ENCODE results near the gene ZNF578.
"Not testable (repeated sequence)": the region's sequence is repeated elsewhere in the genome, so short reads cannot be mapped to it uniquely, and the experiment has no call there.

Gene ZNF578

GRCh38 chr19:52535771-52536447 lies 82.6 kb downstream of the ZNF578 start:
- H3K9me3 ChIP-seq (ENCODE audit: control insufficient read depth, low read length): no peaks in the 10 kb centered on the region
- peaks cover 14% of the 10 kb centered on the region for H3K36me3 ChIP-seq (ENCODE audit: control insufficient read depth, insufficient read depth, low read length)
- H3K4me3 ChIP-seq (ENCODE audit: extremely low read depth, insufficient read depth, low read length, poor library complexity, severe bottlenecking): peak overlapping the region; percentile 56
- WGBS, 2 experiments (ENCODE audit: insufficient coverage in 2 of 2): 2 to 4% methylated on average over 41 to 48 of the region's 50 CpGs
- no peaks in the 10 kb centered on the region for H3K4me1 ChIP-seq (ENCODE audit: control insufficient read depth, insufficient read depth, low read length, poor library complexity, severe bottlenecking)
- H3K27ac ChIP-seq (ENCODE audit: low read depth, low read length, severe bottlenecking): peak overlapping the region; percentile 49

- no peaks in the 10 kb centered on the region for H3K4me1 ChIP-seq (ENCODE audit: control insufficient read depth, insufficient read depth, low read length, poor library complexity, severe bottlenecking)
- H3K9me3 ChIP-seq (ENCODE audit: control insufficient read depth, low read length): no peaks in the 10 kb centered on the region
- peak overlapping the region; percentile 49 for H3K27ac ChIP-seq (ENCODE audit: low read depth, low read length, severe bottlenecking)
- peak overlapping the region; percentile 56 for H3K4me3 ChIP-seq (ENCODE audit: extremely low read depth, insufficient read depth, low read length, poor library complexity, severe bottlenecking)
- H3K36me3 ChIP-seq (ENCODE audit: control insufficient read depth, insufficient read depth, low read length): peaks cover 14% of the 10 kb centered on the region
- WGBS, 2 experiments (ENCODE audit: insufficient coverage in 2 of 2): 9 to 14% methylated on average over 9 to 17 of the region's 17 CpGs
Observed at GRCh38 chr19:52536448-52536800, 83.1 kb downstream of the ZNF578 start.

DNA sequence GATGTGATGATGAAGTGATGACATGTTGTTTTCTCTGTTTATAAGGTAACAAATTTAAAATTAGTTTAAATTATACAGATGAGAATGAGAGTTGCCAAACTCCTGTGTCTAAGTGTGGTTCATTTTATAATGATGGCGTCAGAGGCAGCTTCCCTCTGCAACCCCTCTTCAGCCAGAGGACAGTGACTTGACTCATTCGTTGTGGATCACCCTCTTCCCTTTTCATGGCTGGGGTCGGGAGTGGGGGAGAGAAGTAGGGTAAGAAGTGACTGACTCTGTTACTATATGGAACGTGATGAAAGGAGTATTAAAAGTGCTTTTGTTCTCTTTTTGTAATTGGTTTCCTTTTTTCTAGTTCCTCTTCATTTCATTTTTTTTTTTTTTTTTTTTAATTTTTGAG lies 85.5 kb downstream of the ZNF578 start:
- no CpG with 5 or more reads among the region's 4 CpGs for WGBS, 2 experiments (ENCODE audit: insufficient coverage in 2 of 2)
- H3K36me3 ChIP-seq (ENCODE audit: control insufficient read depth, insufficient read depth, low read length): peaks cover 23% of the 10 kb centered on the region
- H3K4me3 ChIP-seq (ENCODE audit: extremely low read depth, insufficient read depth, low read length, poor library complexity, severe bottlenecking); H3K4me1 ChIP-seq (ENCODE audit: control insufficient read depth, insufficient read depth, low read length, poor library complexity, severe bottlenecking); H3K27ac ChIP-seq (ENCODE audit: low read depth, low read length, severe bottlenecking); H3K9me3 ChIP-seq (ENCODE audit: control insufficient read depth, low read length): not testable (repeated sequence)

GRCh38 chr19:52541176-52541575 lies 87.8 kb downstream of the ZNF578 start:
- H3K4me1 ChIP-seq (ENCODE audit: control insufficient read depth, insufficient read depth, low read length, poor library complexity, severe bottlenecking); H3K4me3 ChIP-seq (ENCODE audit: extremely low read depth, insufficient read depth, low read length, poor library complexity, severe bottlenecking); H3K9me3 ChIP-seq (ENCODE audit: control insufficient read depth, low read length); H3K27ac ChIP-seq (ENCODE audit: low read depth, low read length, severe bottlenecking): not testable (repeated sequence)
- WGBS, 2 experiments (ENCODE audit: insufficient coverage in 2 of 2): 93 to 100% methylated on average over 1 to 2 of the region's 5 CpGs
- H3K36me3 ChIP-seq (ENCODE audit: control insufficient read depth, insufficient read depth, low read length): peaks cover 39% of the 10 kb centered on the region

GRCh38 chr19:52541608-52542007 lies 88.3 kb downstream of the ZNF578 start:
- Histone ChIP-seq H3K4me3 (ENCODE audit: extremely low read depth, insufficient read depth, low read length, poor library complexity, severe bottlenecking) (no peak overlapping the region), H3K9me3 (ENCODE audit: control insufficient read depth, low read length) (no peaks in the 10 kb centered on the region), H3K36me3 (ENCODE audit: control insufficient read depth, insufficient read depth, low read length) (peaks cover 44% of the 10 kb centered on the region), H3K4me1 (ENCODE audit: control insufficient read depth, insufficient read depth, low read length, poor library complexity, severe bottlenecking) (no peaks in the 10 kb centered on the region), H3K27ac (ENCODE audit: low read depth, low read length, severe bottlenecking) (no peak overlapping the region)
- WGBS, 2 experiments (ENCODE audit: insufficient coverage in 2 of 2): 96 to 100% methylated on average over 2 to 4 of the region's 5 CpGs

DNA sequence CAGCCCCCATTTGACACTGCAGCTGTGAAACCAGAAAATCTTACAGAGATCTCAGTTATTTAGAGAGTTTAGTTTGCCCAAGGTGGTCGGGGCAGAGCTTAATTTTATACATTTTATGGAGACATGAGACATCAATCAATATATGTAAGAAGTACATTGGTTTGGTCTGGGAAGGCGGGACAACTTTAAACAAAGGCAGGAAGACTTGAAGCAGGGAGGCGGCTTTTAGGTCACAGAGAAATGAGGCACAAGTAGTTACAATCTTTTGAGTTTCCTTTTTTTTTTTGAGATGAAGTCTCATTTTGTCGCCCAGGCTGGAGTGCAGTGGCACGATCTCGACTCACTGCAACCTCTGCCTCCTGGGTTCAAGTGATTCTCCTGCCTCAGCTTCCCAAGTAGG lies 89.2 kb downstream of the ZNF578 start:
- not testable (repeated sequence) for H3K27ac ChIP-seq (ENCODE audit: low read depth, low read length, severe bottlenecking); H3K4me1 ChIP-seq (ENCODE audit: control insufficient read depth, insufficient read depth, low read length, poor library complexity, severe bottlenecking); H3K4me3 ChIP-seq (ENCODE audit: extremely low read depth, insufficient read depth, low read length, poor library complexity, severe bottlenecking); H3K9me3 ChIP-seq (ENCODE audit: control insufficient read depth, low read length)
- WGBS, 2 experiments (ENCODE audit: insufficient coverage in 2 of 2): 83 to 90% methylated on average over 2 of the region's 6 CpGs
- H3K36me3 ChIP-seq (ENCODE audit: control insufficient read depth, insufficient read depth, low read length): peaks cover 52% of the 10 kb centered on the region

- Histone ChIP-seq H3K4me1 (ENCODE audit: control insufficient read depth, insufficient read depth, low read length, poor library complexity, severe bottlenecking) (no peaks in the 10 kb centered on the region), H3K4me3 (ENCODE audit: extremely low read depth, insufficient read depth, low read length, poor library complexity, severe bottlenecking) (no peak overlapping the region), H3K9me3 (ENCODE audit: control insufficient read depth, low read length) (no peaks in the 10 kb centered on the region), H3K36me3 (ENCODE audit: control insufficient read depth, insufficient read depth, low read length) (peaks cover 58% of the 10 kb centered on the region), H3K27ac (ENCODE audit: low read depth, low read length, severe bottlenecking) (no peak overlapping the region)
- 95 to 99% methylated on average over 2 to 5 of the region's 8 CpGs for WGBS, 2 experiments (ENCODE audit: insufficient coverage in 2 of 2)
Observed at GRCh38 chr19:52542984-52543664, 89.8 kb downstream of the ZNF578 start.

GRCh38 chr19:52554216-52554971 lies 101.0 kb downstream of the ZNF578 start:
- H3K27ac ChIP-seq (ENCODE audit: low read depth, low read length, severe bottlenecking): no peak overlapping the region
- H3K9me3 ChIP-seq (ENCODE audit: control insufficient read depth, low read length): peaks cover 45% of the 10 kb centered on the region
- peaks cover 91% of the 10 kb centered on the region for H3K36me3 ChIP-seq (ENCODE audit: control insufficient read depth, insufficient read depth, low read length)
- no peaks in the 10 kb centered on the region for H3K4me1 ChIP-seq (ENCODE audit: control insufficient read depth, insufficient read depth, low read length, poor library complexity, severe bottlenecking)
- 97 to 99% methylated on average over 11 to 12 of the region's 15 CpGs for WGBS, 2 experiments (ENCODE audit: insufficient coverage in 2 of 2)
- no peak overlapping the region for H3K4me3 ChIP-seq (ENCODE audit: extremely low read depth, insufficient read depth, low read length, poor library complexity, severe bottlenecking)

DNA sequence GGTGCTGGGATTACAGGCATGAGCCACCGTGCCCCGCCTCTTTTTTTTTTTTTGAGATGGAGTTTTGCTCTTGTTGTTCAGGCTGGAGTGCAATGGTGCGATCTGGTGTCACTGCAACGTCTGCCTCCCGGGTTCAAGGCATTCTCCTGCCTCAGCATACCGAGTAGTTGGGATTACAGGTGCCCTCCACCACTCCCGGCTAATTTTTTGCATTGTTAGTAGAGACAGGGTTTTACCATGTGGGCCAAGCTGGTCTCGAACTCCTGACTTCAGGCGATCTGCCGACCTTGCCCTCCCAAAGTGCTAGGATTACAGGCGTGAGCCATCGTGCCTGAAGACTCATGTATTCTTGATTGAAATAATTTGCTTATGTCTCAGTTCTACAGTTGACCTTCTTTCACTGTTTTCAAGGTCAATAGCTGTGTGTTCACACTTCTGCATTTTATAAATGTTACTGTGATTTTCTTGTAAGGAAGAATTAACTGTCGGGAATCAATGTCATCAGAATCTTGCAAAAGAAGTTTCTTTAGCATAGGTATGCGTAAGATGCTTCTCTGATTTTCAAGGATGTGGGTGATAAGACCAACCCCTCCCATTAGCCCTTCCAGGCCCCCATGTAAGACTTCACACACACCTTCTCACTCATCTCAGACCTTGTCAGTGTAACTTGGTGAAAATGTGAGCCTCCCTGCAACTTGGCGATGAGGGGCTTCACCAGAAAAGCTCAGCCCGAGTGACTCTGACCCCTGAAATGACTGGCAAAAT lies 104.1 kb downstream of the ZNF578 start:
- Histone ChIP-seq H3K27ac (ENCODE audit: low read depth, low read length, severe bottlenecking) (no peak overlapping the region), H3K36me3 (ENCODE audit: control insufficient read depth, insufficient read depth, low read length) (peaks cover 83% of the 10 kb centered on the region), H3K9me3 (ENCODE audit: control insufficient read depth, low read length) (peaks cover 49% of the 10 kb centered on the region), H3K4me1 (ENCODE audit: control insufficient read depth, insufficient read depth, low read length, poor library complexity, severe bottlenecking) (no peaks in the 10 kb centered on the region), H3K4me3 (ENCODE audit: extremely low read depth, insufficient read depth, low read length, poor library complexity, severe bottlenecking) (no peak overlapping the region)
- 84 to 99% methylated on average over 7 to 12 of the region's 16 CpGs for WGBS, 2 experiments (ENCODE audit: insufficient coverage in 2 of 2)

- Histone ChIP-seq H3K9me3 (ENCODE audit: control insufficient read depth, low read length) (peaks cover 42% of the 10 kb centered on the region), H3K36me3 (ENCODE audit: control insufficient read depth, insufficient read depth, low read length) (peaks cover 84% of the 10 kb centered on the region)
- H3K4me3 ChIP-seq (ENCODE audit: extremely low read depth, insufficient read depth, low read length, poor library complexity, severe bottlenecking); H3K27ac ChIP-seq (ENCODE audit: low read depth, low read length, severe bottlenecking); H3K4me1 ChIP-seq (ENCODE audit: control insufficient read depth, insufficient read depth, low read length, poor library complexity, severe bottlenecking): not testable (repeated sequence)
- WGBS, 2 experiments (ENCODE audit: insufficient coverage in 2 of 2): 80% methylated on average over 1 of the region's 5 CpGs; no CpG with 5 or more reads in 1 of the 2 experiments
Observed at GRCh38 chr19:52558732-52559445, 105.5 kb downstream of the ZNF578 start.
